ENCODE data around the gene HDDC3. TPM values are rescaled to one million over a fixed set of nuclear protein-coding genes. Genes with fewer than 3 reads are reported as not detected.
A peak's percentile ranks its signal among the peaks of the same experiment; 100 is the strongest.
"Not testable (repeated sequence)": the region's sequence is repeated elsewhere in the genome, so short reads cannot be mapped to it uniquely, and the experiment has no call there.

The HDDC3 gene
- total RNA-seq, 1 experiment from 2014 or later: 18.5 TPM

DNA sequence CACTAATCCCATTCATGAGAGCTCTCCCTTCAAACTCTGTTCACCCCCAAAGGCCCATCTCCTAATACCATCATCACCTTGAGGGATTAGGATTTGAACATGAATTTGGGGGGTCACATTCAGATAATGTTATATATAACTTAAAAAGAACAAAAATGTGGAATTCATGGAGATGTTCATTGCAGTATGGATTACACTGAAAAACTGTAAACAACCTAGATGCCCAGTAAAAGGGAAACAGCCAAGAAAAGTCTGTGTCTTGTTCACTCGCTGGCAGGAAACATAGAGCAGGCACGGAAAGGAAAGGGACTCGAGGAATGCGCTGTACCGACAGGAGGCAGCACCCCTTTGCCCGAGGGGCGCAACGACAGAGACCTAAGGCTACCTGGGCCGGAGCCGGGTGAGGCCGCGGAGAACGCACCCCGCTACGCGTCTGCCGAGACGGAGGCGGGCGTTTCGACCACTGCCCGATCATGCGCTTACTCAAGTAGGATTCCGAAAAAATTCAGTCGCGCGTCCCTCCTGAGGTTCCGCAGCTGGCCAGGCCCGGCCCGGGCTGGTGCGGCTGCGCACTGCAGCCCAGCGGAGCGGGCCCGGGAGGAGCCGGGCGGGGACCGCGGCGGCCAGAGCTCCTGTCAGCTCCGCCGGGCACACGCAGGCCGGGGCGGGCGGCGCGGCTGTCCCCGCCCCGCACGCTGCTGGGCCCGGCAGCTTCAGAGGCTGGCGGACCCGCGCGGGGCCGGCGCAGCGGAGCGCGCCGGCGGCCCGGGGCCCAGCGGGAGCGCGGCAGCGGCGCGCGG lies 30.1 kb downstream of the HDDC3 start:
- CTCF ChIA-PET: interaction anchor here (0.6 to 1.2 kb wide), 4 partner anchors 12 to 187 kb away, joined by 4 to 16 read pairs (median 5); partner anchors contain the start of gene HDDC3
- Histone ChIP-seq H3K9ac (ENCODE audit: low read length) (peak overlapping the region; percentile 64), H3K4me3 (ENCODE audit: low read length) (peak overlapping the region; percentile 88), H3K9me3 (ENCODE audit: low read length) (no peaks in the 10 kb centered on the region), H3K36me3 (ENCODE audit: low read depth, low read length) (peaks cover 10% of the 10 kb centered on the region), H3K9me2 (replicated peaks; ENCODE audit: low read length) (no peaks in the 10 kb centered on the region), H2AFZ (ENCODE audit: low read length) (peak overlapping the region; percentile 96), H3K27me3 (ENCODE audit: low read length) (no peaks in the 10 kb centered on the region), H3F3A (ENCODE audit: low read length, unreplicated experiment) (no peaks in the 10 kb centered on the region), H3K4me2 (ENCODE audit: low read length) (peak overlapping the region; percentile 91), H3K4me1 (ENCODE audit: insufficient read depth, low read length) (peaks cover 13% of the 10 kb centered on the region), H3K79me2 (ENCODE audit: low read length) (peaks cover 16% of the 10 kb centered on the region; the same call in 1 of the 2 replicates), H4K20me1 (ENCODE audit: low read length) (no peaks in the 10 kb centered on the region), H3K27ac (ENCODE audit: low read length) (no peak overlapping the region)
- POLR2A ChIA-PET (ENCODE audit: unreplicated experiment): interaction anchor here (0.6 to 1.0 kb wide), 2 partner anchors 32 to 513 kb away, joined by 3 to 6 read pairs; partner anchors contain the start of gene UNC45A
- ATAC-seq (peak; percentile 89), DNase-seq (peak; percentile 83)
- TF ChIP-seq, protein P1, sequence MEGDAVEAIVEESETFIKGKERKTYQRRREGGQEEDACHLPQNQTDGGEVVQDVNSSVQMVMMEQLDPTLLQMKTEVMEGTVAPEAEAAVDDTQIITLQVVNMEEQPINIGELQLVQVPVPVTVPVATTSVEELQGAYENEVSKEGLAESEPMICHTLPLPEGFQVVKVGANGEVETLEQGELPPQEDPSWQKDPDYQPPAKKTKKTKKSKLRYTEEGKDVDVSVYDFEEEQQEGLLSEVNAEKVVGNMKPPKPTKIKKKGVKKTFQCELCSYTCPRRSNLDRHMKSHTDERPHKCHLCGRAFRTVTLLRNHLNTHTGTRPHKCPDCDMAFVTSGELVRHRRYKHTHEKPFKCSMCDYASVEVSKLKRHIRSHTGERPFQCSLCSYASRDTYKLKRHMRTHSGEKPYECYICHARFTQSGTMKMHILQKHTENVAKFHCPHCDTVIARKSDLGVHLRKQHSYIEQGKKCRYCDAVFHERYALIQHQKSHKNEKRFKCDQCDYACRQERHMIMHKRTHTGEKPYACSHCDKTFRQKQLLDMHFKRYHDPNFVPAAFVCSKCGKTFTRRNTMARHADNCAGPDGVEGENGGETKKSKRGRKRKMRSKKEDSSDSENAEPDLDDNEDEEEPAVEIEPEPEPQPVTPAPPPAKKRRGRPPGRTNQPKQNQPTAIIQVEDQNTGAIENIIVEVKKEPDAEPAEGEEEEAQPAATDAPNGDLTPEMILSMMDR (conservative IDR thresholded peaks at IDR 0.05; ENCODE audit: low read depth, low read length): peak; percentile 74
- no peak for TF ChIP-seq EZH2 (IDR thresholded peaks at IDR 0.05; ENCODE audit: low read length, unreplicated experiment)
- intact Hi-C loops (cut with micrococcal nuclease): loop anchor here (2.0 kb wide), 1 partner anchor 29 kb away; no protein-coding TSS in a partner anchor
- BruUV-seq (replicated peaks): TSS peak; percentile 68

DNA sequence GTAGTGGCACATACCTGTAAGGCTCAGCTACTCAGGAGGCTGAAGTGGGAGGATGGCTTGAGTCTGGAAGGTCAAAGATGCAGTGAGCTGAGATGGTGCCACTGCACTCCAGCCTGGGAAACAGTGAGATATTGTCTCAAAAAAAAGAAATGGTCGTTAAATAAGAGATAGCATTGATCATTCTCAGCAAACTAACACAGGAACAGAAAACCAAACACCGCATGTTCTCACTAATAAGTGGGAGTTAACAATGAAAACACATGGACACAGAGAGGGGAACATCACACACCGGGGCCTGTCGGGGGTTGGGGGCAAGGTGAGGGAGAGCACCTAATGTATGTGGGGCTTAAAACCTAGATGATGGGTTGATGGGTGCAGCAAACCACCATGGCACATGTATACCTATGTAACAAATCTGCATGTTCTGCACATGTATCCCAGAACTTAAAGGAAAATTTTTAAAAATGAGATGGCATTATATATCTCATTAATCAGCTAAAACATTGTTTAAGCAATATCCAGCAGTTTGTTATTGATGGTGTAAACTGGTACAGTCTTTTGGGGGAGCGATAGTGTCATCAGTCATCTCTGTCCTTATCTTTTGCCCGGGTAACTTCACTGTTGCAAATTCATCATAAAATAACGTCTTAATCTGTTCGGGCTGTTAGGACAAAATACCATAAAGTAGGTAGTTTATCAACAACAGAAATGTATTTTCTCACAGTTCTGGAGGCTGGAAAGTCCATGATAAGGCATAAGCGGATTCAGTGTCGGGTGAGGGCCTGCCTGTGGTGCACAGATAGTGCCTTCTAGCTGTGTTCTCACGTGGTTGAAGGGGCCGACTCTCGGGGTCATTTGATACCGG lies 30.9 kb downstream of the HDDC3 start:
- Histone ChIP-seq H3K4me2 (ENCODE audit: low read length) (peak overlapping the region; percentile 91), H3K9ac (ENCODE audit: low read length) (peak overlapping the region; percentile 64), H3K4me1 (ENCODE audit: insufficient read depth, low read length) (peaks cover 13% of the 10 kb centered on the region), H4K20me1 (ENCODE audit: low read length) (no peaks in the 10 kb centered on the region), H3K9me2 (replicated peaks; ENCODE audit: low read length) (no peaks in the 10 kb centered on the region), H3K27me3 (ENCODE audit: low read length) (no peaks in the 10 kb centered on the region), H3F3A (ENCODE audit: low read length, unreplicated experiment) (no peaks in the 10 kb centered on the region), H3K4me3 (ENCODE audit: low read length) (peak overlapping the region; percentile 88), H3K79me2 (ENCODE audit: low read length) (peaks cover 16% of the 10 kb centered on the region; the same call in 1 of the 2 replicates), H2AFZ (ENCODE audit: low read length) (peak overlapping the region; percentile 96), H3K27ac (ENCODE audit: low read length) (no peak overlapping the region), H3K9me3 (ENCODE audit: low read length) (no peaks in the 10 kb centered on the region), H3K36me3 (ENCODE audit: low read depth, low read length) (peaks cover 4% of the 10 kb centered on the region; the same call in 1 of the 2 replicates)
- ChIA-PET CTCF (no interaction called here), POLR2A (ENCODE audit: unreplicated experiment) (interaction anchor here (1.0 kb wide), 1 partner anchor 33 kb away, joined by 3 read pairs; the partner anchor contains the start of gene UNC45A)
- ATAC-seq: no peak
- intact Hi-C loops (cut with micrococcal nuclease): loop anchor here (2.0 kb wide), 1 partner anchor 29 kb away; no protein-coding TSS in a partner anchor
- TF ChIP-seq EZH2phosphoT487 (IDR thresholded peaks at IDR 0.05; ENCODE audit: borderline replicate concordance, low read length): no peak
- TF ChIP-seq EZH2 (IDR thresholded peaks at IDR 0.05; ENCODE audit: low read length, unreplicated experiment): no peak
- TF ChIP-seq, protein P1 (conservative IDR thresholded peaks at IDR 0.05; ENCODE audit: low read depth, low read length): no peak
- no TSS peak for BruUV-seq (replicated peaks)
- DNase-seq: no peak

DNA sequence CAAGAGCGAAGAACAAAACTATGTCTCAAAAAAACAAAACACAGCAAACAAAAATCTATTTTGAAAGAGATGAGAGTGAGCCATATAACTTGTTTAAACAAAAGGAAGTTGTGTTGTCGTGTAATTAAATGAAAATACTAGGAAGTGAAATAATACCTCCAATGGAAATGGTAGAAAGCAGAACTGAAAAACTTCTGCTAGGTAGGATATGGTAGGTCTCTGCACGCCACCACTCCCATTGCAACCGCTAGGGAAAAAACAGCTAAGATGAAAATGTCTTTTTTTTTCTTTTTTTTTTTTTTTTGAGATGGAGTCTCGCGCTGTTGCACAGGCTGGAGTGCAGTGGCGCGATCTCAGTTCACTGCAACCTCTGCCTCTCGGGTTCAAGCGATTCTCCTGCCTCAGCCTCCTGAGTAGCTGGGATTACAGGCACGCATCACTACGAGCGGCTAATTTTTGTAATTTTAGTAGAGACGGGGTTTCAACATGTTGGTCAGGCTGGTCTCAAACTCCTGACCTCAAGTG lies 35.2 kb downstream of the HDDC3 start:
- CTCF ChIA-PET; H3F3A ChIP-seq (ENCODE audit: low read length, unreplicated experiment); H3K4me3 ChIP-seq (ENCODE audit: low read length); POLR2A ChIA-PET (ENCODE audit: unreplicated experiment); H2AFZ ChIP-seq (ENCODE audit: low read length); H4K20me1 ChIP-seq (ENCODE audit: low read length); H3K9me3 ChIP-seq (ENCODE audit: low read length); ATAC-seq; intact Hi-C loops (cut with micrococcal nuclease); H3K27me3 ChIP-seq (ENCODE audit: low read length); H3K79me2 ChIP-seq (ENCODE audit: low read length); H3K27ac ChIP-seq (ENCODE audit: low read length); H3K9me2 ChIP-seq (replicated peaks; ENCODE audit: low read length); H3K4me2 ChIP-seq (ENCODE audit: low read length); BruUV-seq (replicated peaks); H3K9ac ChIP-seq (ENCODE audit: low read length); H3K36me3 ChIP-seq (ENCODE audit: low read depth, low read length); DNase-seq; H3K4me1 ChIP-seq (ENCODE audit: insufficient read depth, low read length): not testable (repeated sequence)
